ENCODE measurements around the gene PDE7B.
"Not testable (repeated sequence)": the region's sequence is repeated elsewhere in the genome, so short reads cannot be mapped to it uniquely, and the experiment has no call there.

The PDE7B gene

GRCh38 chr6:136216503-136217401 is 365.3 kb downstream of the PDE7B start:
- Histone ChIP-seq H3K27ac (ENCODE audit: low read depth, low read length, poor library complexity, severe bottlenecking) (no peak overlapping the region), H2AFZ (ENCODE audit: low read length) (no peak overlapping the region), H3K9me3 (ENCODE audit: low read length) (no peaks in the 10 kb centered on the region), H3K4me2 (ENCODE audit: low read length) (no peak overlapping the region), H3K27me3 (ENCODE audit: insufficient read depth, low read length) (no peaks in the 10 kb centered on the region), H4K20me1 (ENCODE audit: insufficient read depth, low read length) (no peaks in the 10 kb centered on the region), H3K9ac (ENCODE audit: low read length) (no peak overlapping the region), H3K4me1 (ENCODE audit: insufficient read depth, low read length, severe bottlenecking) (no peaks in the 10 kb centered on the region), H3K9me2 (ENCODE audit: low read depth, low read length) (no peaks in the 10 kb centered on the region), H3K4me3 (ENCODE audit: low read depth, low read length, poor library complexity, severe bottlenecking) (no peak overlapping the region), H3F3A (ENCODE audit: insufficient read depth, low read length) (no peaks in the 10 kb centered on the region), H3K79me2 (ENCODE audit: insufficient read depth, low read length) (no peaks in the 10 kb centered on the region), H3K36me3 (ENCODE audit: insufficient read depth, low read length) (no peaks in the 10 kb centered on the region)
- TF ChIP-seq CTCF (IDR thresholded peaks at IDR 0.05; ENCODE audit: low read length) = no peak
- no peak for TF ChIP-seq EZH2 (IDR thresholded peaks at IDR 0.05; ENCODE audit: borderline replicate concordance, low read length)

GRCh38 chr6:136224974-136225373 is 373.5 kb downstream of the PDE7B start:
- not testable (repeated sequence) for H2AFZ ChIP-seq (ENCODE audit: low read length); H3K9ac ChIP-seq (ENCODE audit: low read length); H3K4me2 ChIP-seq (ENCODE audit: low read length); H3K9me2 ChIP-seq (ENCODE audit: low read depth, low read length); H3F3A ChIP-seq (ENCODE audit: insufficient read depth, low read length); H3K79me2 ChIP-seq (ENCODE audit: insufficient read depth, low read length); H3K27ac ChIP-seq (ENCODE audit: low read depth, low read length, poor library complexity, severe bottlenecking); H3K27me3 ChIP-seq (ENCODE audit: insufficient read depth, low read length); H3K9me3 ChIP-seq (ENCODE audit: low read length); H4K20me1 ChIP-seq (ENCODE audit: insufficient read depth, low read length); H3K4me3 ChIP-seq (ENCODE audit: low read depth, low read length, poor library complexity, severe bottlenecking); H3K36me3 ChIP-seq (ENCODE audit: insufficient read depth, low read length); H3K4me1 ChIP-seq (ENCODE audit: insufficient read depth, low read length, severe bottlenecking)

- Histone ChIP-seq H3K36me3 (ENCODE audit: insufficient read depth, low read length) (peaks cover 2% of the 10 kb centered on the region; the same call in 1 of the 2 replicates), H3K27ac (ENCODE audit: low read depth, low read length, poor library complexity, severe bottlenecking) (no peak overlapping the region), H2AFZ (ENCODE audit: low read length) (no peak overlapping the region), H4K20me1 (ENCODE audit: insufficient read depth, low read length) (no peaks in the 10 kb centered on the region), H3F3A (ENCODE audit: insufficient read depth, low read length) (no peaks in the 10 kb centered on the region), H3K4me2 (ENCODE audit: low read length) (no peak overlapping the region), H3K4me1 (ENCODE audit: insufficient read depth, low read length, severe bottlenecking) (no peaks in the 10 kb centered on the region), H3K9me2 (ENCODE audit: low read depth, low read length) (no peaks in the 10 kb centered on the region), H3K9ac (ENCODE audit: low read length) (no peak overlapping the region), H3K79me2 (ENCODE audit: insufficient read depth, low read length) (no peaks in the 10 kb centered on the region), H3K4me3 (ENCODE audit: low read depth, low read length, poor library complexity, severe bottlenecking) (no peak overlapping the region), H3K27me3 (ENCODE audit: insufficient read depth, low read length) (no peaks in the 10 kb centered on the region), H3K9me3 (ENCODE audit: low read length) (no peaks in the 10 kb centered on the region)
- TF ChIP-seq EZH2 (IDR thresholded peaks at IDR 0.05; ENCODE audit: borderline replicate concordance, low read length) = no peak
- TF ChIP-seq CTCF (IDR thresholded peaks at IDR 0.05; ENCODE audit: low read length) = no peak
These were observed 374.0 kb downstream of the PDE7B start for GRCh38 chr6:136225496-136225895.

All from OCI-LY1 (cell line).